Neural progenitor cell (in vitro differentiated cells): Measurements from ENCODE around the gene AGPAT1. TPM values are rescaled to one million over a fixed set of nuclear protein-coding genes. Genes with fewer than 3 reads are reported as not detected.

ENCODE experiments used
- DNase-seq: peaks from one replicate; pipeline ENCODE4 v3.0.0-alpha.2; 2016; ENCODE audit warnings: low spot score
- H2AFZ ChIP-seq: fragments of 200-600 bp; sonication (generic); replicated peaks from 2 replicates; pipeline ENCODE4 v1.6.1; 2016; ENCODE audit warnings: antibody characterized with exemption
- H3F3A ChIP-seq: fragments of 200-600 bp; sonication (generic); 2 replicates; pipeline ENCODE4 v1.6.1; 2016; ENCODE audit warnings: antibody characterized with exemption, low read depth
- H3K27ac ChIP-seq: fragments of 200-600 bp; sonication (generic); 2 replicates; pipeline ENCODE4 v1.5.1; 2016; ENCODE audit warnings: mild to moderate bottlenecking
- H3K27me3 ChIP-seq: fragments of 200-600 bp; sonication (generic); 2 replicates; pipeline ENCODE4 v1.6.1; 2016; ENCODE audit warnings: mild to moderate bottlenecking, moderate library complexity
- H3K36me3 ChIP-seq: fragments of 200-600 bp; sonication (generic); 2 replicates; pipeline ENCODE4 v1.5.1; 2016
- H3K4me1 ChIP-seq: fragments of 200-600 bp; sonication (generic); 2 replicates; pipeline ENCODE4 v1.6.1; 2016; ENCODE audit warnings: mixed run types
- H3K4me2 ChIP-seq: fragments of 200-600 bp; sonication (generic); 2 replicates; pipeline ENCODE4 v1.6.1; 2016
- H3K4me3 ChIP-seq: fragments of 200-600 bp; sonication (generic); 2 replicates; pipeline ENCODE4 v1.5.1; 2016
- H3K79me2 ChIP-seq: fragments of 200-600 bp; sonication (generic); 2 replicates; pipeline ENCODE4 v1.6.1; 2016; ENCODE audit warnings: low read depth
- H3K9ac ChIP-seq: fragments of 200-600 bp; sonication (generic); 2 replicates; pipeline ENCODE4 v1.6.1; 2016
- H3K9me3 ChIP-seq: fragments of 200-600 bp; sonication (generic); 2 replicates; pipeline ENCODE4 v1.5.1; 2016; ENCODE audit warnings: low read depth
- H4K20me1 ChIP-seq: fragments of 200-600 bp; sonication (generic); 2 replicates; pipeline ENCODE4 v1.6.1; 2016; ENCODE audit warnings: low read depth
- H3K27ac Mint-ChIP-seq: 3 replicates; pipeline ENCODE4 v1.8.0; 2021; ENCODE audit warnings: mixed read lengths
- H3K27me3 Mint-ChIP-seq: 2 replicates; pipeline ENCODE4 v1.8.0; 2022; ENCODE audit warnings: low read depth, mild to moderate bottlenecking, inconsistent platforms, moderate library complexity, mixed read lengths; ENCODE audit not compliant: insufficient read depth
- H3K36me3 Mint-ChIP-seq: 3 replicates; pipeline ENCODE4 v1.8.0; 2021; ENCODE audit warnings: mixed read lengths
- H3K4me1 Mint-ChIP-seq: 3 replicates; pipeline ENCODE4 v1.8.0; 2021; ENCODE audit warnings: mixed read lengths
- H3K4me3 Mint-ChIP-seq: 3 replicates; pipeline ENCODE4 v1.8.0; 2021; ENCODE audit warnings: mild to moderate bottlenecking, moderate library complexity, mixed read lengths
- H3K9me3 Mint-ChIP-seq: 3 replicates; pipeline ENCODE4 v1.8.0; 2020; ENCODE audit warnings: mixed read lengths
- EZH2 ChIP-seq: fragments of 200-600 bp; sonication (generic); IDR thresholded peaks from 2 replicates; pipeline ENCODE4 v1.6.1; 2017; ENCODE audit warnings: antibody characterized with exemption, mild to moderate bottlenecking, moderate library complexity
- EZH2phosphoT487 ChIP-seq: fragments of 200-600 bp; sonication (generic); IDR thresholded peaks from 2 replicates; pipeline ENCODE4 v1.6.1; 2017; ENCODE audit warnings: antibody characterized with exemption
- total RNA-seq: library from RNA; depleted of rRNA; stranded (reverse); fragments of >200 nt; gene quantifications from 2 replicates; pipeline ENCODE4 v1.2.3, GENCODE V29; 2015; ENCODE audit warnings: low replicate concordance
- TF ChIP-seq, protein P1 (sequence below): fragments of 200-600 bp; sonication (generic); IDR thresholded peaks from 2 replicates; pipeline ENCODE4 v1.5.1; 2017; ENCODE audit warnings: antibody characterized with exemption, mild to moderate bottlenecking

The AGPAT1 gene
- total RNA-seq, 1 donor from 2014 or later = 46.9 TPM

DNA sequence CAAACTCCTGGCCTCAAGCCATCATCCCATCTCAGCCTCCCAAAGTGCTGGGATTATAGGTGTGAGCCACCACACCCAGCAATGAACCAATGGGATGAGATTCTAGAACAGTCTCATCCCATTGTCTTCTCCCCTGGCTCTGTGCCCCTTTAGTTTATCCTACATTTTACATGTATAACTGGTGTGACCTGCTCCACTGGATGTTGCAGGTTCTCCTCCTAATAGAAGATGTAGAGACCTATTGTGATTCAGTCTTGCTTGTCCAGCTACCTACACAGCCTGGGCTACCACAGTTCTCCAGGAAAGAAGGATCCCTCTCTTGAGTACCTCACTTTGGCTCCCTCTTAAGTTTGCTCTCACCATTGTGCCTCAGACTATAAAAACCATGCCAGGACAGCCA, 43.8 kb downstream of the AGPAT1 start:
- H3K9ac ChIP-seq = no peak overlapping the region
- no peak overlapping the region for H2AFZ ChIP-seq
- H4K20me1 ChIP-seq = no peaks in the 10 kb centered on the region
- Mint-ChIP-seq H3K36me3 (no peaks in the 10 kb centered on the region), H3K4me3 (peak overlapping the region; percentile 46), H3K9me3 (no peaks in the 10 kb centered on the region), H3K4me1 (peaks cover 24% of the 10 kb centered on the region), H3K27me3 (peaks cover 10% of the 10 kb centered on the region), H3K27ac (peak overlapping the region; percentile 76)
- DNase-seq = no peak
- H3F3A ChIP-seq = peaks cover 26% of the 10 kb centered on the region
- no peaks in the 10 kb centered on the region for H3K36me3 ChIP-seq
- H3K4me1 ChIP-seq = peaks cover 13% of the 10 kb centered on the region
- H3K79me2 ChIP-seq = peaks cover 18% of the 10 kb centered on the region
- peaks cover 10% of the 10 kb centered on the region for H3K27me3 ChIP-seq
- no peak overlapping the region for H3K27ac ChIP-seq
- H3K4me3 ChIP-seq = no peak overlapping the region
- TF ChIP-seq, protein P1, sequence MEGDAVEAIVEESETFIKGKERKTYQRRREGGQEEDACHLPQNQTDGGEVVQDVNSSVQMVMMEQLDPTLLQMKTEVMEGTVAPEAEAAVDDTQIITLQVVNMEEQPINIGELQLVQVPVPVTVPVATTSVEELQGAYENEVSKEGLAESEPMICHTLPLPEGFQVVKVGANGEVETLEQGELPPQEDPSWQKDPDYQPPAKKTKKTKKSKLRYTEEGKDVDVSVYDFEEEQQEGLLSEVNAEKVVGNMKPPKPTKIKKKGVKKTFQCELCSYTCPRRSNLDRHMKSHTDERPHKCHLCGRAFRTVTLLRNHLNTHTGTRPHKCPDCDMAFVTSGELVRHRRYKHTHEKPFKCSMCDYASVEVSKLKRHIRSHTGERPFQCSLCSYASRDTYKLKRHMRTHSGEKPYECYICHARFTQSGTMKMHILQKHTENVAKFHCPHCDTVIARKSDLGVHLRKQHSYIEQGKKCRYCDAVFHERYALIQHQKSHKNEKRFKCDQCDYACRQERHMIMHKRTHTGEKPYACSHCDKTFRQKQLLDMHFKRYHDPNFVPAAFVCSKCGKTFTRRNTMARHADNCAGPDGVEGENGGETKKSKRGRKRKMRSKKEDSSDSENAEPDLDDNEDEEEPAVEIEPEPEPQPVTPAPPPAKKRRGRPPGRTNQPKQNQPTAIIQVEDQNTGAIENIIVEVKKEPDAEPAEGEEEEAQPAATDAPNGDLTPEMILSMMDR = no peak
- TF ChIP-seq EZH2phosphoT487 (no peak), EZH2 (no peak)
- H3K4me2 ChIP-seq = no peak overlapping the region
- H3K9me3 ChIP-seq = no peaks in the 10 kb centered on the region

DNA sequence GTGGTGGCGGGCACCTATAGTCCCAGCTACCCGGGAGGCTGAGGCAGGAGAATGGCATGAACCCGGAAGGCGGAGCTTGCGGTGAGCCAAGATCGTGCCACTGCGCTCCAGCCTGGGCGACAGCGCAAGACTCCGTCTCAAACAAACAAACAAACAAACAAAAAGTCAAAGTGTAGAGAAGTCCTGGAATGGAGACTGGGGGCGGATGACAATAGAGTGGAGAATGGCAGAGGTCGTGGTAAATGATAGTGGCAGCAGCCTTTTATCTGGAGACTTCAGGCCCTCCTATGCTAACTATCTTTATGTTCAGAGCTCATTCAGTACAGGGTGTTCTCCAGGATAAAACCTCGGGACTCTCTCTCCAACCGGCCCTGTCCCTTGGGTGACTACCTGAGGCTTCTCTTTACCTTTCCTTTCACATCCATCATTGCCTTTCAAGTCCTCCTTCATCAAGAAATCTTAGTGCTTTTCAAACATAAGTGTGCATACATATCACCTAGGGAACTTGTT, 44.4 kb downstream of the AGPAT1 start:
- H3K4me2 ChIP-seq = no peak overlapping the region
- Mint-ChIP-seq H3K27ac (no peak overlapping the region), H3K27me3 (peaks cover 10% of the 10 kb centered on the region), H3K36me3 (no peaks in the 10 kb centered on the region), H3K4me1 (peaks cover 30% of the 10 kb centered on the region), H3K4me3 (peak overlapping the region; percentile 75), H3K9me3 (no peaks in the 10 kb centered on the region)
- no peaks in the 10 kb centered on the region for H3K9me3 ChIP-seq
- TF ChIP-seq, protein P1 = no peak
- TF ChIP-seq EZH2phosphoT487 = no peak
- H4K20me1 ChIP-seq = no peaks in the 10 kb centered on the region
- DNase-seq = no peak
- no peak overlapping the region for H3K27ac ChIP-seq
- H3K79me2 ChIP-seq = peaks cover 24% of the 10 kb centered on the region
- no peak overlapping the region for H3K4me3 ChIP-seq
- peaks cover 10% of the 10 kb centered on the region for H3K27me3 ChIP-seq
- H2AFZ ChIP-seq = no peak overlapping the region
- H3K9ac ChIP-seq = no peak overlapping the region
- peaks cover 29% of the 10 kb centered on the region for H3F3A ChIP-seq
- H3K36me3 ChIP-seq = no peaks in the 10 kb centered on the region
- H3K4me1 ChIP-seq = peaks cover 18% of the 10 kb centered on the region

DNA sequence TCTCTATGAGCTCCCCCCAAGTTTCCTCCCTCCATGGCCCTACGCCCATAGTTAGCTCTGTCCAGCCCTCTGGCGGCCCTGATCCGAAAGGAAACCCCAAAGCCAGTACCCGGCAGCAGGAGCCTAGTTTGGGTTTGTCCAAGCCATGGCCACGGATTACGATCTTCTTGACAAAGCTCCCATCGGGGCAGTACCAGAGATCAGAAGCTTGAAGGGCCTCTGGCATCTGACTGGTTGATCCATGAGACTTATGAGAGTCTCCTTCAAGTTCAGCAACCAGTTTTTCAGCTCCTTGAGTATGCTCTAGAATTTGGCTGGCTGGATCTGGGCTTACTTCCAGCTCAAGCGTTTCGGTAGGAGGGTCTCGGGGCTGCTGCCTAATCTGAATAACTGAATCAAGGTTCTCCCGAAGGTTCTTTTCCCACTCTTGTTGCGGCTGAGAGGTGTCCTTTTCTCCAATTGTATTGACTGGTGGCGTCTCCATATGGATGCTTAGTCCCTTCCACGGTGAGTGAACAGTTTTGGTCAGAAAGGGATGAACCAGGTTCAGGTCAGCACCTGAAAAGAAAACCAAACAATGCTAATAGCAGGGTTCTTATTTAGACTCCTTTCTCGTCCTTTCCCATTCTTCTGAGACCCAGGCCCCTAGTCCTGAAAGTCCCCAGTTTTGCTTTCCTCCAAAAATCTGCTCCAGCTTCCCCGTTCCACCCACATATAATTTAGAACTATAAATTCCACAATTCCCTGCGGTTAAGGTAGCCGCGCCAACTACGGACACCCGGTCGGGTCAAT, 46.4 kb downstream of the AGPAT1 start:
- no peaks in the 10 kb centered on the region for H3K9me3 Mint-ChIP-seq
- TF ChIP-seq, protein P1 = no peak
- no peak for TF ChIP-seq EZH2phosphoT487
- TF ChIP-seq EZH2 = no peak
- no peaks in the 10 kb centered on the region for H3K36me3 ChIP-seq
- H3K4me2 ChIP-seq = peak overlapping the region; percentile 93
- H3K27me3 ChIP-seq = peaks cover 5% of the 10 kb centered on the region
- peaks cover 32% of the 10 kb centered on the region for H3K79me2 ChIP-seq
- peak; percentile 18 for DNase-seq
- H3K4me1 Mint-ChIP-seq = peaks cover 36% of the 10 kb centered on the region
- H3K4me3 Mint-ChIP-seq = peak overlapping the region; percentile 98
- no peaks in the 10 kb centered on the region for H4K20me1 ChIP-seq
- peaks cover 9% of the 10 kb centered on the region for H3K27me3 Mint-ChIP-seq
- H3K9ac ChIP-seq = peak overlapping the region; percentile 60
- peaks cover 18% of the 10 kb centered on the region for H3K4me1 ChIP-seq
- H3K36me3 Mint-ChIP-seq = peaks cover 7% of the 10 kb centered on the region
- no peak overlapping the region for H3K27ac ChIP-seq
- H3K4me3 ChIP-seq = peak overlapping the region; percentile 87
- peak overlapping the region; percentile 85 for H2AFZ ChIP-seq
- H3F3A ChIP-seq = peaks cover 29% of the 10 kb centered on the region
- peak overlapping the region; percentile 93 for H3K27ac Mint-ChIP-seq
- H3K9me3 ChIP-seq = no peaks in the 10 kb centered on the region
